ENCODE results near the gene SLC37A2.

GRCh38 chr11:125016413-125016812, 46.7 kb upstream of the SLC37A2 start:
- TF ChIP-seq CTCF (IDR thresholded peaks at IDR 0.05) (no peak), EZH2 (IDR thresholded peaks at IDR 0.05) (no peak), EZH2phosphoT487 (IDR thresholded peaks at IDR 0.05) (no peak)
